GM12878 (cell line): Measurements from ENCODE around the gene KRCC1. TPM values are rescaled to one million over a fixed set of nuclear protein-coding genes. Genes with fewer than 3 reads are reported as not detected.

Experiments
- ATAC-seq: fragments of 200-7000 bp; cut with Tn5 transposase; 3 replicates; pipeline ENCODE4 v1.9.1; 2020; ENCODE audit warnings: mild to moderate bottlenecking, moderate library complexity
- BruUV-seq: library from RNA; stranded (reverse); fragments of 400-500 nt; replicated peaks from 2 replicates; lab custom pipeline; 2021; lab: Mats Ljungman, UMichigan
- CTCF ChIA-PET: fragments of 300-600 bp; sonication (Branson Sonifier 250); formaldehyde crosslinking; extraction: SDS; loops from one replicate; lab custom pipeline; 2021; ENCODE audit warnings: inconsistent platforms; lab: Yijun Ruan, JAX
- POLR2A ChIA-PET: fragments of 350-600 bp; formaldehyde crosslinking; extraction: SDS; loops from one replicate; lab custom pipeline; 2021; ENCODE audit warnings: inconsistent platforms; lab: Charles Lee
- RAD21 ChIA-PET: fragments of 300-600 bp; sonication (Branson Sonifier 250); formaldehyde crosslinking; loops from one replicate; lab custom pipeline; 2023; ENCODE audit warnings: antibody characterized with exemption; ENCODE audit not compliant: unreplicated experiment; lab: Charles Lee
- SMC1A ChIA-PET: fragments of 300-600 bp; sonication (Branson Sonifier 250); formaldehyde crosslinking; loops from one replicate; lab custom pipeline; 2023; ENCODE audit not compliant: unreplicated experiment, uncharacterized antibody; lab: Charles Lee
- DNase-seq: peaks from one replicate; pipeline ENCODE4 v3.0.0-alpha.2; 2011; ENCODE audit warnings: low read depth, low spot score
- FAIRE-seq: peaks from 3 replicates; lab custom pipeline; 2011; peaks lifted over from hg19 to GRCh38; lab: Jason Lieb, UNC
- H2AFZ ChIP-seq: 2 replicates; pipeline ENCODE4 v1.6.0; 2011; ENCODE audit warnings: low read depth, low read length, control low read depth; ENCODE audit not compliant: control insufficient read depth
- H3K27ac ChIP-seq: 2 replicates; pipeline ENCODE4 v1.5.1; 2011; ENCODE audit warnings: control low read depth; ENCODE audit not compliant: control insufficient read depth, insufficient read depth
- H3K27me3 ChIP-seq, 2 experiments: replicated peaks in 1 of 2; 2 replicates each; pipeline versions ENCODE4 v1.6.0 to v1.6.1; 2011; ENCODE audit warnings: low read length in 1 of 2; ENCODE audit not compliant: control insufficient read depth in 2 of 2, insufficient read depth in 2 of 2
- H3K36me3 ChIP-seq, 2 experiments: 2 replicates each; pipeline ENCODE4 v1.5.1; 2011; ENCODE audit warnings: low read length in 1 of 2; ENCODE audit not compliant: control insufficient read depth in 2 of 2, insufficient read depth in 2 of 2
- H3K4me1 ChIP-seq: 2 replicates; pipeline ENCODE4 v1.6.1; 2011; ENCODE audit warnings: mild to moderate bottlenecking, low read length, moderate library complexity, mixed read lengths; ENCODE audit not compliant: control insufficient read depth, insufficient read depth
- H3K4me2 ChIP-seq: 2 replicates; pipeline ENCODE4 v1.6.0; 2011; ENCODE audit warnings: control low read depth; ENCODE audit not compliant: control insufficient read depth, insufficient read depth
- H3K4me3 ChIP-seq: fragments of 200-600 bp; sonication (generic); 2 replicates; pipeline ENCODE4 v1.5.1; 2016
- H3K79me2 ChIP-seq: 2 replicates; pipeline ENCODE4 v1.6.0; 2011; ENCODE audit warnings: low read length; ENCODE audit not compliant: control insufficient read depth, insufficient read depth
- H3K9ac ChIP-seq: 2 replicates; pipeline ENCODE4 v1.8.0; 2011; ENCODE audit warnings: low read length, control low read depth, mixed read lengths; ENCODE audit not compliant: control insufficient read depth, insufficient read depth
- H3K9me3 ChIP-seq: replicated peaks from 3 replicates; pipeline ENCODE4 v1.5.1; 2011; ENCODE audit warnings: mild to moderate bottlenecking, low read length; ENCODE audit not compliant: control insufficient read depth, insufficient read depth
- H4K20me1 ChIP-seq: 2 replicates; pipeline ENCODE4 v1.6.0; 2011; ENCODE audit not compliant: control insufficient read depth, insufficient read depth
- RBBP5 ChIP-seq: fragments of 200-600 bp; sonication (generic); conservative IDR thresholded peaks from 2 replicates; pipeline ENCODE4 v1.6.1; 2016
- SUZ12 ChIP-seq: fragments of 200-600 bp; sonication (generic); IDR thresholded peaks from one replicate; pipeline ENCODE4 v1.6.1; 2018; ENCODE audit warnings: antibody characterized with exemption, mild to moderate bottlenecking; ENCODE audit not compliant: unreplicated experiment
- TAF1 ChIP-seq: IDR thresholded peaks from 2 replicates; pipeline ENCODE4 v1.6.1; 2011; ENCODE audit warnings: mild to moderate bottlenecking, low read depth, low read length, borderline replicate concordance
- ZSCAN29 ChIP-seq: fragments of 450-650 bp; IDR thresholded peaks from 2 replicates; pipeline ENCODE4 v1.6.1; 2017; ENCODE audit warnings: mild to moderate bottlenecking, moderate library complexity
- WGBS: methylation state at CpG from one replicate; pipeline ENCODE4 v1.1.6; 2016; ENCODE audit warnings: low lambda C conversion rate; ENCODE audit not compliant: insufficient replicate concordance, insufficient coverage; ENCODE audit errors: missing lambda C conversion rate; 5-methylcytosine and 5-hydroxymethylcytosine counted together
- in situ Hi-C: fragments of 300-500 bp; cut with MboI; formaldehyde crosslinking; loops from 9 replicates; pipeline ENCODE4 v1.14.3; 2018; ENCODE audit warnings: mixed read lengths
- intact Hi-C: fragments of 100-400 bp; cut with micrococcal nuclease; formaldehyde crosslinking; loops from one replicate; pipeline ENCODE4 v1.14.2; 2022; ENCODE audit not compliant: unreplicated experiment
- polyA plus RNA-seq, 11 experiments: library from polyadenylated mRNA; depleted of rRNA in 4 of 11; unstranded in 6 of 11; stranded (reverse) in 5 of 11; fragments of >200 nt; fragmentation: Nextera tagmentation in 4 of 11; fragmentation: Illumina TruSeq in 1 of 11; extraction: Ambion mirVana in 4 of 11; extraction: Trizol in 1 of 11; gene quantifications; 1 replicate in 1 of 11; 2 replicates in 10 of 11; pipeline versions ENCODE4 v1.2.1 to v1.2.3, GENCODE V29; 2011 to 2016; ENCODE audit warnings: inconsistent platforms in 2 of 11, missing spikeins in 2 of 11, low read depth in 1 of 11
- total RNA-seq, 4 experiments: library from RNA; depleted of rRNA in 3 of 4; stranded (reverse); fragments of >200 nt in 3 of 4; fragmentation: Illumina TruSeq in 1 of 4; extraction: Trizol in 1 of 4; gene quantifications; 2 replicates each; pipeline versions ENCODE4 v1.2.1 to v1.2.3, GENCODE V29; 2013 to 2021
- TF ChIP-seq, protein P1 (sequence below): fragments of 450-650 bp; IDR thresholded peaks from 2 replicates; pipeline ENCODE4 v1.6.1; 2017; ENCODE audit warnings: mild to moderate bottlenecking

KRCC1 gene
- total and polyA plus RNA-seq, 10 of the 15 experiments (the other 5 are each of a cell fraction or from before 2014, with no cell fraction given), result 3.8 to 27.2 (median 12.5) TPM

DNA sequence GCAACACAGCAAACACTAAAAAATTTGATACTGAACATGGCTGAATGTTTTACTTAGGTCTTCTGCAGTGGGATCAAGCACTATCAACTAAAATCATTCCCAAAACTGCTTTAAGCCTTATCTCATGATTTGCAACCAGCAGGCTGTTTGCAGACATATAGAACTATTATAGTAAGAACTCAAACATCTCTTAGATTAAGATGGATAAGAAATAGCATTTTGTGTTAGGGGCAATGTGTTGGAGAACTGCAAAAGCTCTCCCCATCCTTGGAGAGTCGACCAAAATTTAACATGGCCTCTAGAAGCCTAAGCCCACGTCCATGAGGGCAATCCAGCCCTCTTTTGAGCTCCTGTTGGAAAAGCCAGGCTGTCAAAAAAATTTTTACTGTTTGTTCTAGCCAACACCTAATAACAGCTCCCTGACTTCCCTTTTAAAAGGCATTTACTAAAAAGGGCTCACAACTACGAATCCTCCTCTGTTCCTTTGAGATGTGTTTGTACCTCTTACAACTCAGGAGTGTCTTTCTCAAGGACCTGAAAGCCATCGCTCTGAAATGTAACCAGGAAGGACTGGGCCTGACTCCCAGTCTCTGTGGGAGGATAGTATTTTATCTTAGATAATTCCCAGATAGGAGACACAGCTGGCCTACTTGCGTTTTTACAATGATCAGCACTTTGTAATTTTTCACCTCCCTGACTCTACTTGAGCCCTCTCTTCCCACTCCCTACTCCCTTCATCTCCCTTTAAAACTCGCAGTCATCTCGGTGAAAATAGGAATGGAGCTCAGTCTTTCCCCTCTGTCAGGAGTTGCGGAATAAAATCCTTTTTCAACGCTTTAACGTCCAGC is 1.4 kb downstream of the KRCC1 start:
- no peaks in the 10 kb centered on the region for H4K20me1 ChIP-seq
- CTCF ChIA-PET, result interaction anchor here (1.0 to 2.0 kb wide), 4 partner anchors 12 to 137 kb away, joined by 3 to 6 read pairs (median 4); no protein-coding TSS in a partner anchor
- H3K36me3 ChIP-seq, result no peaks in the 10 kb centered on the region
- DNase-seq, result no peak
- BruUV-seq, result no TSS peak
- peaks cover 4% of the 10 kb centered on the region for H3K4me1 ChIP-seq
- 29% methylated on average over 10 of the region's 10 CpGs for WGBS
- H3K4me3 ChIP-seq, result peak overlapping the region; percentile 93
- H3K79me2 ChIP-seq, result peaks cover 23% of the 10 kb centered on the region
- RAD21 ChIA-PET, result interaction anchor here (0.9 kb wide), 1 partner anchor 137 kb away, joined by 3 read pairs; no protein-coding TSS in a partner anchor
- SMC1A ChIA-PET, result interaction anchor here (0.9 to 1.5 kb wide), 2 partner anchors 9 to 274 kb away, joined by 3 to 4 read pairs; no protein-coding TSS in a partner anchor
- TF ChIP-seq, protein P1, sequence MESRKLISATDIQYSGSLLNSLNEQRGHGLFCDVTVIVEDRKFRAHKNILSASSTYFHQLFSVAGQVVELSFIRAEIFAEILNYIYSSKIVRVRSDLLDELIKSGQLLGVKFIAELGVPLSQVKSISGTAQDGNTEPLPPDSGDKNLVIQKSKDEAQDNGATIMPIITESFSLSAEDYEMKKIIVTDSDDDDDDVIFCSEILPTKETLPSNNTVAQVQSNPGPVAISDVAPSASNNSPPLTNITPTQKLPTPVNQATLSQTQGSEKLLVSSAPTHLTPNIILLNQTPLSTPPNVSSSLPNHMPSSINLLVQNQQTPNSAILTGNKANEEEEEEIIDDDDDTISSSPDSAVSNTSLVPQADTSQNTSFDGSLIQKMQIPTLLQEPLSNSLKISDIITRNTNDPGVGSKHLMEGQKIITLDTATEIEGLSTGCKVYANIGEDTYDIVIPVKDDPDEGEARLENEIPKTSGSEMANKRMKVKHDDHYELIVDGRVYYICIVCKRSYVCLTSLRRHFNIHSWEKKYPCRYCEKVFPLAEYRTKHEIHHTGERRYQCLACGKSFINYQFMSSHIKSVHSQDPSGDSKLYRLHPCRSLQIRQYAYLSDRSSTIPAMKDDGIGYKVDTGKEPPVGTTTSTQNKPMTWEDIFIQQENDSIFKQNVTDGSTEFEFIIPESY, result no peak
- TF ChIP-seq TAF1 (no peak), ZSCAN29 (no peak), RBBP5 (no peak), SUZ12 (no peak)
- H3K4me2 ChIP-seq, result peak overlapping the region; percentile 83
- intact Hi-C loops, result loop anchor here (10.0 kb wide), 1 partner anchor 281 kb away; no protein-coding TSS in a partner anchor
- H3K27me3 ChIP-seq, result no peaks in the 10 kb centered on the region
- H3K9ac ChIP-seq, result peak overlapping the region; percentile 96
- in situ Hi-C loops, result loop anchor here (25.0 kb wide), 1 partner anchor 608 kb away; no protein-coding TSS in a partner anchor
- FAIRE-seq, result no peak
- POLR2A ChIA-PET, result no interaction called here
- no peaks in the 10 kb centered on the region for H3K9me3 ChIP-seq
- H3K27ac ChIP-seq, result peak overlapping the region; percentile 94
- ATAC-seq, result no peak
- no peak overlapping the region for H2AFZ ChIP-seq
